Endometrial microvascular endothelial cells (primary cell): ENCODE results near the gene MAGED4. TPM values are rescaled to one million over a fixed set of nuclear protein-coding genes. Genes with fewer than 3 reads are reported as not detected.
"Not testable (repeated sequence)": the region's sequence is repeated elsewhere in the genome, so short reads cannot be mapped to it uniquely, and the experiment has no call there.

ENCODE experiments used
- in situ Hi-C: cut with HindIII; loops from 2 replicates; pipeline ENCODE4 v1.10.0; 2017; ENCODE audit warnings: low sequenced_read_pairs, low pct_unique_long_range_greater_than_20kb; ENCODE audit errors: inconsistent ontology term
- total RNA-seq: library from RNA; depleted of rRNA; stranded (reverse); fragments of >200 nt; gene quantifications from one replicate; pipeline ENCODE4 v1.2.3, GENCODE V29; 2015; ENCODE audit errors: inconsistent ontology term

The MAGED4 gene
- 3.1 TPM for total RNA-seq

GRCh38 chrX:52184440-52185077 lies at the start of gene MAGED4:
TSS of gene MAGED4 (plus strand) at chrX:52184888. CDS start at chrX:52185923, 1,035 bp downstream.
- in situ Hi-C loops, result not testable (repeated sequence)

- in situ Hi-C loops, result no loop called here
Observed at GRCh38 chrX:52138830-52139544, 45.7 kb upstream of the MAGED4 start.

GRCh38 chrX:52139545-52139895 lies 45.2 kb upstream of the MAGED4 start:
- in situ Hi-C loops, result no loop called here

GRCh38 chrX:52140020-52140419 lies 44.7 kb upstream of the MAGED4 start:
- in situ Hi-C loops, result no loop called here

- in situ Hi-C loops, result not testable (repeated sequence)
Observed at GRCh38 chrX:52150667-52151066, 34.0 kb upstream of the MAGED4 start.

- in situ Hi-C loops, result not testable (repeated sequence)
Observed at GRCh38 chrX:52160140-52160539, 24.5 kb upstream of the MAGED4 start.

- in situ Hi-C loops, result no loop called here
Observed at GRCh38 chrX:52166840-52167239, 17.8 kb upstream of the MAGED4 start.

- in situ Hi-C loops, result not testable (repeated sequence)
Observed at GRCh38 chrX:52171055-52171454, 13.6 kb upstream of the MAGED4 start.

GRCh38 chrX:52185078-52185453 lies 378 bp downstream of the MAGED4 start:
- in situ Hi-C loops, result not testable (repeated sequence)

GRCh38 chrX:52211405-52211804 lies 26.7 kb downstream of the MAGED4 start:
- in situ Hi-C loops, result not testable (repeated sequence)

GRCh38 chrX:52213276-52213675 lies 28.6 kb downstream of the MAGED4 start:
- in situ Hi-C loops, result no loop called here

- in situ Hi-C loops, result no loop called here
Observed at GRCh38 chrX:52216541-52216940, 31.9 kb downstream of the MAGED4 start.

- in situ Hi-C loops, result no loop called here
Observed at GRCh38 chrX:52217494-52218160, 32.9 kb downstream of the MAGED4 start.

- in situ Hi-C loops, result no loop called here
Observed at GRCh38 chrX:52220936-52221335, 36.2 kb downstream of the MAGED4 start.

Other genes with a start within 250 kb of the MAGED4 start
- 14.2 TPM for gene MAGED4B, start 115.7 kb upstream of the MAGED4 start, total RNA-seq
- not detected for gene XAGE2, start 184.1 kb downstream of the MAGED4 start, total RNA-seq